Glutamatergic neuron (in vitro differentiated cells): Measurements from ENCODE around the gene SRSF2. TPM values are rescaled to one million over a fixed set of nuclear protein-coding genes. Genes with fewer than 3 reads are reported as not detected.
A peak's percentile ranks its signal among the peaks of the same experiment; 100 is the strongest.

Source experiments
- DNase-seq: peaks from one replicate; pipeline ENCODE4 v3.0.0; 2022
- H3K27ac Mint-ChIP-seq: one replicate; pipeline ENCODE4 v1.8.0; 2020; ENCODE audit warnings: mild to moderate bottlenecking, mixed read lengths, inconsistent platforms; ENCODE audit not compliant: unreplicated experiment
- H3K27me3 Mint-ChIP-seq: one replicate; pipeline ENCODE4 v1.8.0; 2020; ENCODE audit warnings: mild to moderate bottlenecking, moderate library complexity, mixed read lengths, inconsistent platforms; ENCODE audit not compliant: unreplicated experiment
- H3K36me3 Mint-ChIP-seq: one replicate; pipeline ENCODE4 v1.8.0; 2020; ENCODE audit warnings: mild to moderate bottlenecking, mixed read lengths, inconsistent platforms; ENCODE audit not compliant: unreplicated experiment
- H3K4me1 Mint-ChIP-seq: one replicate; pipeline ENCODE4 v1.8.0; 2020; ENCODE audit warnings: mild to moderate bottlenecking, low read depth, mixed read lengths, inconsistent platforms; ENCODE audit not compliant: unreplicated experiment
- H3K4me3 Mint-ChIP-seq: one replicate; pipeline ENCODE4 v1.8.0; 2020; ENCODE audit warnings: mild to moderate bottlenecking, mixed read lengths, inconsistent platforms; ENCODE audit not compliant: unreplicated experiment
- H3K9me3 Mint-ChIP-seq: one replicate; pipeline ENCODE4 v1.8.0; 2020; ENCODE audit warnings: mild to moderate bottlenecking, moderate library complexity, mixed read lengths, inconsistent platforms; ENCODE audit not compliant: unreplicated experiment
- CTCF ChIP-seq: fragments of 200-600 bp; sonication (generic); IDR thresholded peaks from one replicate; pipeline ENCODE4 v1.5.0; 2021; ENCODE audit not compliant: partially characterized antibody, unreplicated experiment
- total RNA-seq: library from RNA; stranded (reverse); fragmentation: NEBNext Ultra II Directional; extraction: Animal tissue kit (Norgen Biotek cat#: 25700); gene quantifications from one replicate; pipeline ENCODE4 v1.2.1, GENCODE V29; 2021; ENCODE audit not compliant: unreplicated experiment

Gene SRSF2
- total RNA-seq, 1 donor from 2014 or later = 188 TPM

GRCh38 chr17:76718516-76718915 lies 18.6 kb downstream of the SRSF2 start:
- H3K9me3 Mint-ChIP-seq = no peaks in the 10 kb centered on the region
- TF ChIP-seq CTCF = no peak

DNA sequence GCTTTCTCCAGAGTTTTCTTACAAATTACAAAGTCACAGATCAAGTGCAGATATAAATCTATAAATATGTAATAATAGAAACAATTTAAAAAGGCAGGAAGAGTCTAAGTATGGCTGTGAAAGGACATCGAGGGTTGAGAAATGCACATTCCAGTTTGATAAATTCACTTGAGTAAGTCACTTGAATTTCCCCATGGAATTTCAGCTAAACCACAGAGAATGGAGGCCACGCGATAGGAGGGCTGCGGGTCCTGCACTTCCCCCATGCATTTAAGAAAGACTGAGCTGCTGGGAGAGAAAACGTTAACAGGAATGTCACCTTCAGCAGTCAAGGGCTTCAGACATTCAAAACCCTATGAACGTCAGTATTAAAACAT lies 20.3 kb downstream of the SRSF2 start:
- no peaks in the 10 kb centered on the region for H3K9me3 Mint-ChIP-seq
- no peak for DNase-seq
- peaks cover 14% of the 10 kb centered on the region for H3K4me1 Mint-ChIP-seq
- H3K27ac Mint-ChIP-seq = no peak overlapping the region
- no peak for TF ChIP-seq CTCF
- H3K4me3 Mint-ChIP-seq = no peak overlapping the region
- no peaks in the 10 kb centered on the region for H3K27me3 Mint-ChIP-seq
- H3K36me3 Mint-ChIP-seq = no peaks in the 10 kb centered on the region

More at GRCh38 chr17:76718516-76718915, 18.6 kb downstream of the SRSF2 start:
- Mint-ChIP-seq H3K4me1 (peaks cover 7% of the 10 kb centered on the region), H3K27me3 (no peaks in the 10 kb centered on the region), H3K36me3 (no peaks in the 10 kb centered on the region), H3K4me3 (no peak overlapping the region), H3K27ac (no peak overlapping the region)
- no peak for DNase-seq

- Mint-ChIP-seq H3K9me3 (peaks cover 2% of the 10 kb centered on the region), H3K4me1 (peaks cover 18% of the 10 kb centered on the region), H3K36me3 (no peaks in the 10 kb centered on the region), H3K27ac (no peak overlapping the region), H3K4me3 (no peak overlapping the region), H3K27me3 (peaks cover 2% of the 10 kb centered on the region)
- TF ChIP-seq CTCF = no peak
- no peak for DNase-seq
Observed at GRCh38 chr17:76716146-76716838, 20.8 kb downstream of the SRSF2 start.

DNA sequence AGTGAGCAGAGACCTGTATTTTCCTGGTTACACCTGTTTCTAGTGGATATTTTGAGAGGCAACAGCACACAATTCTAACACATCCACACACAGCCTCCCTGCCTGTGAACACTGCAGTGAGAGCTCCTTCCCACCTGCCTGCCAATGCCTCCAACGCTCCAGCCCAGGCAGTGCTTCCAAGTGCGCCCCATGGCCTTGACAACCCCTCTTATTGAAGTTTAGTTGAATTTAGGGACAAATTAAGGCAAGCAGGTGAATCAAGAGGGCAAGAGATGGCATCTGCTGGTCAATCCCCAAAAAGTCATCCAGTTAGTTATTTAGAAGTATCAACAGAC lies 21.7 kb downstream of the SRSF2 start:
- H3K9me3 Mint-ChIP-seq = peaks cover 4% of the 10 kb centered on the region
- no peaks in the 10 kb centered on the region for H3K36me3 Mint-ChIP-seq
- no peak for TF ChIP-seq CTCF
- H3K27ac Mint-ChIP-seq = no peak overlapping the region
- H3K4me1 Mint-ChIP-seq = peaks cover 21% of the 10 kb centered on the region
- no peak overlapping the region for H3K4me3 Mint-ChIP-seq
- DNase-seq = no peak
- peaks cover 5% of the 10 kb centered on the region for H3K27me3 Mint-ChIP-seq

DNA sequence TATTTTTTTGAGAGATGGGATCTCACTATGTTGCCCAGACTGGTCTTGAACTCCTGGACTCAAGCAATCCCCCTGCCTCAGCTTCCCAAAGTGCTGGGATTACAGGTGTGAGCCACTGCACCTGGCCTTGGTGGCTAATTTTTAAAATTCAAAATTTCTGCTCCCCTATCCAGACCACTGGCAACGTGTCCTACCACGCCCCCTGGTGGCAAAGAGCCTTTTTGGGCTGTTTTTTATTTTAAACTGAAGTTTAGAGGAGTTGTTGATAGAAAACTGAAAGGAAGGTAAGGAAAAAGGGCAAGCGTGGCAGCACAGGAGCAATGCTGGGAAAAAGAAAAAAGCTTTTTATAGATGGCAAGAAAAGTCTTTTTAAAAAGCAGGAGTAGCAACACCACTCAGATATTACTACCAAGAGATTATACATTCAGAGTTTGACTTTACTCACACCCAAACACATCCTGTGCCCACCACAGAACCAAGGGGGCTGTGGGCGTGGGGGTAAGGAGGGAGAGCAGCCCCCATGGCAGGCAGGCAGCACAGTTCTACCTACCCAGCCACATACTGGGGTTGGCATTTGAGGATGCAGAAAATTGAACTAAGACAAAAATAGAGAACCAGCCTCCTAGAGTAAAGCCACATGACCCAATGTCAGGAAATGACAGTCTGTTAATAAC lies 22.2 kb downstream of the SRSF2 start:
- Mint-ChIP-seq H3K27me3 (peaks cover 5% of the 10 kb centered on the region), H3K27ac (peak overlapping the region; percentile 34), H3K4me1 (peaks cover 21% of the 10 kb centered on the region), H3K4me3 (no peak overlapping the region), H3K36me3 (no peaks in the 10 kb centered on the region), H3K9me3 (peaks cover 4% of the 10 kb centered on the region)
- TF ChIP-seq CTCF = peak; percentile 91
- DNase-seq = peak; percentile 83
